HG03045 (cell line): ENCODE data around the gene KRTAP10-10.
"Not testable (repeated sequence)": the region's sequence is repeated elsewhere in the genome, so short reads cannot be mapped to it uniquely, and the experiment has no call there.

ENCODE experiments used
- ATAC-seq: cut with Tn5 transposase; IDR thresholded peaks from one replicate; pipeline ENCODE4 v1.9.1; 2021; ENCODE audit warnings: mild to moderate bottlenecking, moderate library complexity; ENCODE audit not compliant: unreplicated experiment

KRTAP10-10 gene

DNA sequence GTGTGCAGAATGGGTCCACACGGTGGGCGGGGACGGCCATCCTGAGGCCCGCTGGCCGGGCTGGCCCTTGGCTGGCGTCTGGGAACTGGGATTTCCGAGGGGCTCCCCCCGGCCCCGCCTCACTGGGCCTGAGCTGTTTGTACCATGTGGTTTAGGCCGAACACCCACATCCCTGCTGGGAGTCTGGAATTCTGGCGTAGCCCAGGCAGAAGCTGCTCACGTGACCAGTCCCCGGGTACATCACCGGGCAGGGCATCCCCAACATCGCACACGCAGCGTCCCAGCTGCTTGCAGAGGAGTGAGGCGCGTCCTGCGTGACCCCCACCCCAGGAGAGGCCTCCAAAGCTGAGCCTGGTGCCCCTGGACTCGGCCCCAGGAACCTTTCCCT is 34.7 kb upstream of the KRTAP10-10 start:
- no peak for ATAC-seq

DNA sequence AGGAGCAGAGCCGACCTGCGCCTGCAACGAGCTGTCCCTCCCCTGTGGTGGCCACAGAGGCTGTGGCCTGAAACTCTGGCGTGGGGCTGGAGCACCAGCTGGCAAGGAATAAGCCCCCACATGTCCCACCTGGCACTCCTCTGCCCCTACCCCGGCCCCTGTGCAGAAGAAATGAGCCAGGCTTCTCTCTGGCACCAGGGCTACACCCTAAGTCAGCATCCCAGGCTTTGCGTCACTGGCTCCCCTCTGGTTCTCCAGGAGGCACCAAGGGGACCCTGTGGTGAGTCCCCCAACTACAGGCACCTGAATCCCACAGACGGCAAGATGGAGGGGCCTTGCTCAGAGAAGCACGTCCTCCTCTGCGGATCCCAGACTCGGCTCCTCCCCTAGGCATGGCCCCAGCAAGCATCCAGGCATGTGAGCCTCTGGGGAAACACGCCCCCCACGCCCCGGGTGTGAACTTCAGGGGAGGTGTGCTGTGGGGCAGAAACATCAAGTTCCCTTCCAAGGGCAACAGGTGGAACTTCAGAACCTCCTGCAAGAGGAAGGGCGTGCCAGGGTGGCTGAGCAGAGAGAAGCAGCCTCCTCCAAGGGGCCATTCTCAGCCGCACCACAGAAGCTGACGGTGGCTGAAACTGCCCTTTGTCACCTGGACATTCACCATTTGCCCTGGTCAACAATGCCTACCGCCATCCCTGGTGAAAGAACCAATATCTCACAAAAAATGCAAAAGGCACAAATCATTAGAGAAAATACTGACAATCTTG is 33.9 kb upstream of the KRTAP10-10 start:
- ATAC-seq = no peak

DNA sequence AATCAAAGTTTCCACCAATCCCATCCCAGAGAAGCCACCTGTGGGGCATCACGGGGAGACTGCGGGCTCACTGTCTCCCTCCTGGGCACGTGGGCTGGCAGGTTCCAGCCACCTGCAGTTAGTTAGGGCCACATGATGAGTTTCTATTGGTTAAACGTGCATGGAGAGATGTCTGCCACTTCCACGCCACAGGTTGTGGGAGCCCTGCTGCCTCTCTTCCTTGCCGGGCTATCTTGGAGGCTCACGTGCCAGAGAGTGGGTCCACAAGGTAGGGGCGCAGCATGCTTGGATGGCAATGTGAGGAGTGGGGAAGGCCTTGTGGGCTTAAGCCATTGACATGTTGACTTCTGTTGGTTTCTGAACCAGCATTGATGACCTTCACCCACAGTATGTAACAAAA is 33.2 kb upstream of the KRTAP10-10 start:
- ATAC-seq = no peak

DNA sequence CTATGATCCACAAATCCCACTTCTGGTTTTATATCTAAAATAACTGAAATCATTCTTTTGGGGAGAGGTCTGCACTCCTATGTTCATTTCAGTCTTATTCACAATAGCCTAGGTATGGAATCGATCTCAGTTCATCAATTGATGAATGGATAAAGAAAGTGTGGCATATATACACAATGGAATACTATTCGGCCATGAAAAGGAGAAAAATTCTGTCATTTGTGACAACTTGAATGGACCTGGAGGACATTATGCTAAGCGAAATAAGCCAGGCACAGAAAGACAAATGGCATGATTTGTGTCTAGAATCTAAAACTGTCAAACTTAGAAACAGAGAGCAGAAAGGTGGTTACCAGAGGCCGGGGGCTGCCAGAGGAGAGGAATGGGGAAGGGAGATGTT is 30.7 kb upstream of the KRTAP10-10 start:
- no peak for ATAC-seq

DNA sequence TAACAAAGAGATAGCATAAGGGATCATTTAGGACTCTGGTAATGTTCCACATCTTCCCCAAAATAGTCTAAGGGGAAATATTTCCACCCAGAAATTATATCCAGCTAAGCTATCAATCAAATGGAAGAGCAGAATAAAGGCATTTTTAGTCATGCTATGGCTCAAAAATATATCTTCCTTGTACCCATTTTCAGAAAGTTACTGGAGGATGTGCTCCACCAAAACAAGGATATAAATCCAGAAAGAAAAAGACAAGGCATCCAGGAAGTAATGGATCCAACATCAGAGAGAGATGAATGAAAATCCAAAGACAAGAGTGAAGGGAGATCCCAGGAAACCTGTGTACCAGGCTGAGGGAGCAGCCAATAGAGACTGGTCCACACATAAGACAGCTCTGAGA is 28.0 kb upstream of the KRTAP10-10 start:
- ATAC-seq = no peak

DNA sequence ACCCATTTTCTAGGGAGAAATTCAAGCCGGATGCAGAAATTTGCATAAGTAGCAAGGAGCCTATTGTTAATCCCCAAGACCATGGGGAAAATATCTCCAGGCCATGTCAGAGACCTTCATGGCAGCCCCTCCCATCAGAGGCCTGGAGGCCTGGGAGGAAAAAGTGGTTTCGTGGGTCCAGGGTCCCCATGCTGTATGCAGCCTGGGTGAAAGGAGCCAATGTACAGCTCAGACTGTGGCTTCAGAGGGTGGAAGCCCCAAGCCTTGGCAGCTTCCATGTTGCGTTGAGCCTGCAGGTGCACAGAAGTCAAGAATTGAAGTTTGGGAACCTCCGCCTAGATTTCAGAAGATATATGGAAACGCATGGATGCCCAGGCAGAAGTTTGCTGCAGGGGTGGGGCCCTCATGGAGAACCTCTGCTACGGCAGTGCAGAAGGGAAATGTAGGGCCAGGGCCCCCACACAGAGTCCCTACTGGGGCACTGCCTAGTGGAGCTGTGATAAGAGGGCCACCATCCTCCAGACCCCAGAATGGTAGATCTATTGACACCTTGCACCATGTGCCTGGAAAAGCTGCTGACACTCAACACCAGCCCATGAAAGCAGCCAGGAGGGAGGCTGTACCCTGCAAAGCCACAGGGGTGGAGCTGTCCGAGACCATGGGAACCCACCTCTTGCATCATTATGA is 26.9 kb upstream of the KRTAP10-10 start:
- ATAC-seq = not testable (repeated sequence)

DNA sequence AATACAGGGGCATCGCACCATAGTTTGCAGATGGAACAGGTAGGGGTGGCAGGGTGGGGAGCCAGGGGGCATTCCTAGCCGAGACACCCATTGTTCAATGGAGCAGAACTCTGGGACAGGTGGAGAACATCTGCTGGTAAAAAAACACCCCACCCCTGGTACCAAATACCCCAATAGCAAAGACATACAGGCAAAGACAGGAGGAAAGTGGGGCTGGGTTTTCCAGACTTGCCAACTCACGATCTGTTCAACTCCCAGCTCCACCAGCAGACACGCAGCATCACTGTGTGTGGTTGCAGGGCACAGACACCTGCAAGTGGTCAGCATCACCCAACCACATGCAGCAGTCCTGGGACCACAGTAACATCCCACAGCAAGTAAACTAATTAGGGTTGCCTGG is 25.6 kb upstream of the KRTAP10-10 start:
- ATAC-seq = no peak

DNA sequence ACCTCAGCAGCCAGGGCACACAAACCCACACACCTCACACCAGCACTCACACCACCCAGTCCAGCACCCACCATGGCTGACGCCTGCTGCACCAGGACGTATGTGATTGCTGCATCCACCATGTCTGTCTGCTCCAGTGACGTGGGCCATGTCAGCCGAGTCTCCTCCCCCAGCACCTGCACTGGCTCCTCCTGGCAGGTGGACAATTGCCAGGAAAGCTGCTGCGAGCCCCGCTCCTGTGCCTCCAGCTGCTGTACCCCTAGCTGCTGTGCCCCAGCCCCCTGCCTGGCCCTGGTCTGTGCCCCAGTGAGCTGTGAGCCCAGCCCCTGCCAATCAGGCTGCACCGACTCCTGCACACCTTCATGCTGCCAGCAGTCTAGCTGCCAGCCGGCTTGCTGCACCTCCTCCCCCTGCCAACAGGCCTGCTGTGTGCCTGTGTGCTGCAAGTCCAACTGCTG is 25.1 kb upstream of the KRTAP10-10 start, which contains the start of gene KRTAP10-8:
TSS of gene KRTAP10-8 (plus strand) at position 51 of the 458 bp plus-strand sequence. CDS start at position 73, 22 bp downstream.
- ATAC-seq = no peak

DNA sequence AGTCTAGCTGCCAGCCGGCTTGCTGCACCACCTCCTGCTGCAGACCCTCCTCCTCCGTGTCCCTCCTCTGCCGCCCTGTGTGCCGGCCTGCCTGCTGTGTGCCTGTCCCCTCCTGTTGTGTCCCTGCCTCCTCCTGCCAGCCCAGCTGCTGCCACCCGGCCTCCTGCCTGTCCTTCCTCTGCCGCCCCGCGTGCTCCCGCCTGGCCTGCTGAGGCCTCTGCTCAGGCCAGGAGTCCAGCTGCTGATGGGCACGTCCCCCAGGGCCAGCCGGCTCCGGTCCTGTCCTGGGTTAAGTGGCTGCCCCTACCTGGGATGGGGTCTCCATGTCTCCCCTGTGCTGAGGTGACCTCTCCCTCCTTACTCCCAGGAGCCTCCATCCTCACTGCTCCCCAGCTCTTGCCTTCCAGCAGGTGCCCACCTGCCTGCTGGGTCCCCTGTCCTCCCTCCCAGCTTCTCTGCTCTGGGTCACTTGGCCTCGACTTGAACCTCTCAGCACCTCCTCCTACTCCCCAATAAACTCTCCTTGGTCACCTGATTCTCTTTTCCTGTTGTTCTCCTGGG is 24.4 kb upstream of the KRTAP10-10 start:
- no peak for ATAC-seq

DNA sequence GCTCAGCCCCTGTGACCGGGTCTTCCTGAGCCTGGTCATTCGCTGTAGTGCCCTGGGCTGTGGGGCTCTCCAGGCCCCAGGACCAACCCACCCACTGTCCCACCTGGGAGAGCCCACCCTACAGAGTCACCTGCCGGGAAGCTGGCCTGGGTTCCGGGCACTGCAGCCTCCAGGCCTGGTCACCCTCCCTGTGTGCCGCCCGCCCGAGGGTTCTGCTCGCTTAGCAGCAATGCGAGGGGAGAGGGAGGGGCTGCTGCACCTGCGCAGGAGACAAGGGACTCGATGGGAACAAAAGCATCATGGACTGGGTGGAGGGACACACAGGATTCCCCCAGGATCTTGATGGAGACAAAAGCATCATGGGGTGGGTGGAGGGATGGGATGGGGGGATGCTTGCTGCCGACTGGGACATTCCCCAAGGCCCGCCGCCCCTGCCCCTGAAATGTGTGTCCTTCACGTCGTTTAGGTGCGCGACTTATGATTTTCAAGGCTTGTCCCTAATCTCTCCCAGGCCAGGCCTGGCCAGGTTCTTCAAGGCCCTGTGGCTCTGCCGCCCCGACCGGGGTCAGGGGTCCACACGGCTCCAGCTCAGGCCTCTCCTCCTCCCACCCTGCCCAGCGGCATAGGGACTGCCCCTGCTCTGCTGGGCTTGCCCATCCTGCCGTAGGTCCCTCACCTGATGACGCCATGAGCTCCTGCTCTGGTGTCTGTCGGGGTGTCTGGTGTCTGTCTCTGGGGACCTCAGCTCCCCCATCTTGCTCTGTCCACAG is 23.6 kb upstream of the KRTAP10-10 start:
- ATAC-seq = no peak

DNA sequence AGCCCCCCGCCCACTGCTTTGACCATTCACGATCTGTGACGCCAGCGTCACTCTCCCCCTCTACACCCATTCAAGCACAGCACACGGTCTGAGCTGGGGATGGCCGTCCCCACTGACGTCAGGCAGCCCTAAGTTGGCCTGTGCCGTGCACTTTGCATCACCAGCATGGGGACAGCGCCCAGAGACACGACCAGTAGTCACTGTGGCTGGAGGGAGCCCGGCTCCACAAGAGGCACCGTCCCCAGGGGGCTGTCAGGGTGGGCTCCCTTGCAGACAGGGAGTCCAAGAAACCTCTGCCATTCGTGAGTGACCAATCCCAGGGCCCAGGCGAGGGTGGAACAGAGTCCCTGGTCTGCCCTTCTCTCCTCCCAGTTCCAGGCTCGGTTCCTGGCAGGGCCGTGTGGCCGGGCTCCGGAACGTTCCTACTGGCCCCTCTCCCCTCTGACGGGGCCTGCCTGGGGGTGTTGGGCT is 23.0 kb upstream of the KRTAP10-10 start:
- ATAC-seq = no peak

DNA sequence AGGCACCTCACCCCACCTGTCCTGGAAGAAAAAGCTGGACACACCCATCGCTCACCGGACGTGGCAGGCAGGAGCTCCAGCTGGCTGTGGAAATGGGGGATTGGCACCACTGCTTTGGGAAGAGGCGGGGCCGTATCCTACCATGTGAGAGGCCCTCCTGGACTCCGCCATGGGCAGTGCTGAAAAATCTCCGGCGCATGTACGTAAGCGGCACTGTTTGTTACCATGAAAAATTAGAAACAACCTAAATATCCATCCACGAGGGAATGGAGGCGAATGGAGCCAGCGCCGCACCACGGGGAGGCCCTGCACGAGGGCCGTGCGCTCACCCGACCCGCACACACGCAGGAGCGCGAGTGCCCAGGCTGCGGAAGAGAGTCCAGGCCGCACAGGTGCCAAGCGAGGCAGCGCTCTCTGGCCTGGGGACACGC is 22.2 kb upstream of the KRTAP10-10 start:
- ATAC-seq = no peak

DNA sequence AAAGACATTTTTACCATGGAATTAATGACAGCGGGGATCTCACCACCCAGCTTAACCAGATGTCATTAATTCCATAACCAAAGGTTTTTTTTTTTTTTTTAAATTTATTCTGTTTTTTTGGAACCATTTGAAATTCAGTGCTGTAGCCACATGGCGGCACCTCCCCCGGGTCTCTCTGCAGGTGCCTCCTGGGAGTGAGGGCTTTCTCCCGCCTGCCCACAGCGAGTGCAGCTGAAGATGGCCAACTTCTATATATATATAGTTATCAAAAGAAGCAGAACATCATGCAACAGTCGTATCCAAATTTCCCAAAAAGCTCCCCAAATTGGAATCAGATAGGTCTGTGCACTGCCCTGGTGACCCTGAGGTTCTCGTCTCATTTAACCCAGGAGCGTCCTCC is 21.7 kb upstream of the KRTAP10-10 start:
- no peak for ATAC-seq

DNA sequence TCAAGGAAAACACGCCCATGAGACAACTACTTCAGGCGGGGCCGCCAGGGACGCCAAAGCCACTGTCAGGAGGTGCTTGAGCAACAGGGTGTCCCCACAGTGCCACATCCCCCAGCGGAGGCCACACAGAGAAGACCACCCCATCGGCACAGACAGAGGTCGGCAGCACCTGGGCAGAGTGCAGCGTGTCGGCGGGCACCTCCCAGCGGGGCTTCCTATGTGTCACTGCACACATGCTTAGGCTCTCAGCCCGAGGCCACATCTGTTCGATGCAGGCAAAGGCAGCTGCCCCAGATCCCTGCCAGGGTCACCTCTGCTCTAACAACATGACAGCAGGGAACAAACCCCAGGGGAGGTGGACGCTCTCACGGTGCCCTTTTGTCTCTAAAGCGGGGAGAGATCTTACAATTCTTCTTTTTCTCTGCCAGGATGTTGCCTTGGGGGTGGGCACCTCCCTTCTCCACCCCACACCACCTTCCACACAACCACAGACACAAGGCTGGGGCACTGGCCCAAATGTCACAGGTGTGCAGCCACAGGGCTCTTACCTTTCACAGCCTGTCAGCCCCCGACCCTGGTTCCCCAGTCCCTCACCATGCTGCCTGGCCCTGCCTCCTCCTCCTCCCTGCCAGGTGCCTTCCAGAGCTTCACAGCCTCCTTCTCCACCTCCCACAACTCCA is 21.1 kb upstream of the KRTAP10-10 start:
- ATAC-seq = no peak

DNA sequence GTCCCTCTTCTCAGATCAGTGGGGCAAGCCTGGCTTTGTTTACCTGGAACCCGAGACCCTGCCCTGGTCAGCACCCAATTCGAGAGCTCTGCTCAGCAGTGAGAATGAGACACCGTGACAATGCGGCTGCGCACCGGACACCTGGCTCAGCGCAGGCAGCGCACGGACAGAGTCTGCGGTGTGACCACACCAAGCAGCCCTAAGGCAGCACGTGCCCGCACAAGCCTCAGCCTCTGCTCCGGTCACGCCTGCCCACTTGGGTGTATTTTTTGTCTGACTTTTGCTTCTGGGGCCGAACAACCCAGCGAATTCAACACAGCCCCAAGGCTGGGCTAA is 20.6 kb upstream of the KRTAP10-10 start:
- no peak for ATAC-seq

DNA sequence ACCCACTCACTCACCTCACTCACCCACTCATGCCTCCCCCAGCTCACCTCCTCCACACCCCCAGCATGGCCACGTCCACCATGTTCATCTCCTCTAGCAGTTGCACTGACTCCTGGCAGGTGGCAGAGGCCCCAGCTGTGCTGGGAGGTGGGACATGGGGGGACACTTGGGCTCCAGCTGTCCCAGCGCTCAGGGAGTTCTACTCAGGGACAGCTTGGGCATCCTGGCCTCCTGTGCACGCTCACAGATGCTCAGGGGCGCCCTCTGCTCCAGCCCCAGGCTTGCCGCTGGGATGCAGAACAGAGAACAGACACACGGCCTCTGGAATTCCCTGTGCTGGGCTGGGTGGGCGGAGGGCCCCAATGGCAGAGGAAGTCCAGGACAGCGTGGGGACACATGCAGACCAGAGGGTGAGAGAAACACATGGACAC is 20.1 kb upstream of the KRTAP10-10 start:
- no peak for ATAC-seq

DNA sequence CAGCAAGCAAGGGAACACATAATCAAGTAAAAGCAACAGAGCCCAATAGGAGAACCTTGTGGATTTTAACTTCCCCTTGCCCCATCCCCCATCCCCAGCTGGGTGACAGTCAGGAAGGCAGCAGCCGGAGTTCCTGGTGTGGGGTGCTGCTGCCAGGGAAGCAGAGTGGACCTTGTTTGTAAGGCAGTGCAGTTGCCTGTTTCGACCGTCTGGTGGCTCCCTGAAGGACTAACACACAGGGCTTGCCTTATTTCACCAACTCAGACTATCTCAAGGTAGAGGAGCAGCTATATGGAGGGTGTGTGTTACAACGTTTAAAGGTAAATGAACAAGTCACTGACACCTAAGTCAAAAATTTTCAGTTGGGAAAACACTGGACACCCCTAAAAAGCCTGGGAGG is 18.7 kb upstream of the KRTAP10-10 start:
- ATAC-seq = no peak

DNA sequence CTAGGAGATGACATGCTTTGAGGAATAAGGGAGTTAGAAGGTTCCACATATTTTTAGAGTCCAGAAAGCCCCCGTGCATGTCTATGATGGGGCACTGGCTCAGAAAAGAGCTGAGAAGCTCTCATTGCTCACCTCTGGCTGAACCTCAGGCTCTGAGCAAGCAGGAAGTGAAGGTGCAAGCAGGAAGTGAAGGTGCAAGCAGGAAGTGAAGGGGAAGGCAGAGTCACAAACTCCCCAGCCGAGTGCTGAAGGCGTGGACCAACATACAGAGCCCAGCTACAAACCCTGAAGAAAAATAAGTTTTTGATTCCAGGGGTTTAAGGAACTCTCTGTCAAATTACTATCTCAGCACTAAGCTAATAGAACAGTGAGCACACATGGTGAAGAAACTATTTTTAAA is 18.2 kb upstream of the KRTAP10-10 start:
- ATAC-seq = no peak

DNA sequence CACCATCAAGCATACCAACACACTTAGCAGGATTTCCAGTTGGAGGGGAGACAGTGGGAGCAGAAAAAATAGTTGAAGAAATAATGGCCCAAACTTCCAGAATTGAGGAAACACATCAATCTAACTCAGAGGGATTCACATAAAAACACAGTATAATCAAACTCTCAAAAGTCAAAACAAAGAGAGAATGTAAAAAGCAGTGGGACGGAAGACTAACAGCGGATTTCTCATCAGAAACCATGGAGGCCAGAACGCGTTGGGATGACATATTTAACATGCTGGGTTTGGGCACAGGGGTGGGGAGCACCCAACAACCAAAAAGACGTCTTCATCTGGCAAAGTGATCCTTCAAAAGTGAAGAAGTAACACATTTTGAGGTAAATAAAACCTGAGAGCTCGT is 17.3 kb upstream of the KRTAP10-10 start:
- no peak for ATAC-seq

DNA sequence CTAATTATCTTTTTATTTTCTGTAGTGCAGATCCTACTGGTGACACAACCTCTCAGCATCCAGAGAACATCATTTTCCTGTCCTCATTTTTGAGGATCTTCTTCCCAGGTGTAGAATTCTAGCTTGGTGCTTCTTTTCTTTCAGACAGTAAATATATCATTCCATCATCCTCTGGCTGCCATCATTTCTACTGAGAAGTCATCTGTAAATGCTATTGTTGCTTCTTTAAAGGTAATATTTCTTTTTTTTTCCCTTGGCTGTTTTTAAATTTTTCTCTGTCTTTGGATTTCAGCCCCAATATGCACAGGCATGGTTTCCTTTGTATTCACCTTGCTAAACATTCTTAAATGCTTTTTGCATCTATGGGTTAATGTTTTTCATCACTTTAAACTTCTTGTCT is 13.6 kb upstream of the KRTAP10-10 start:
- no peak for ATAC-seq

DNA sequence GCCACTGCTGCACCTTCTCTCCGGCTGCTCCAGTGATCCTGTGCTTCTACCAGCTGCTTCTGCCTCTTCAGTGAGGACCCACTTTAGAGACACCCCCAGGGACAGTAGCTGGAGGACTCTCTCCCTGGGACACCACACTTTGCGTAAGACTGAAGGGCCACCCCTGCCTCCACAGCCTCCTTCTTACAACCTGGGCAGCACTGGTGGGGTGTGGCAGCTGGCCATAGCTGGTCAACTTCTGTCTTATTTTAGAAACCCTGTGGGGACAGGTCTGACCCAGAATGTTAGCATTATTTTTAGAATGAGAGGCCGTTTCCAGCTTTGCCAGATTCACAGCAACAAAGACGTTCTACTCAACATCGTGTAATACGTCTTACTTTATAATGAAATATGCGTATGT is 11.4 kb upstream of the KRTAP10-10 start:
- ATAC-seq = no peak
